Suprapubic skin (tissue), 3 donors: Measurements from ENCODE around the gene EMSY.

Experiments used
- EP300 ChIP-seq: sonication (generic); formaldehyde crosslinking; IDR thresholded peaks from one replicate; pipeline ENCODE4 v1.6.1; 2017; ENCODE audit warnings: antibody characterized with exemption
- TF ChIP-seq, protein P1 (sequence below), 2 donors: fragments of 200-600 bp in 1 of 2; fragments of 450-650 bp in 1 of 2; sonication (generic) in 1 of 2; IDR thresholded peaks; one replicate each; pipeline ENCODE4 v1.5.1; 2016 to 2019; ENCODE audit warnings: antibody characterized with exemption in 2 of 2, mild to moderate bottlenecking in 1 of 2, moderate library complexity in 1 of 2

DNA sequence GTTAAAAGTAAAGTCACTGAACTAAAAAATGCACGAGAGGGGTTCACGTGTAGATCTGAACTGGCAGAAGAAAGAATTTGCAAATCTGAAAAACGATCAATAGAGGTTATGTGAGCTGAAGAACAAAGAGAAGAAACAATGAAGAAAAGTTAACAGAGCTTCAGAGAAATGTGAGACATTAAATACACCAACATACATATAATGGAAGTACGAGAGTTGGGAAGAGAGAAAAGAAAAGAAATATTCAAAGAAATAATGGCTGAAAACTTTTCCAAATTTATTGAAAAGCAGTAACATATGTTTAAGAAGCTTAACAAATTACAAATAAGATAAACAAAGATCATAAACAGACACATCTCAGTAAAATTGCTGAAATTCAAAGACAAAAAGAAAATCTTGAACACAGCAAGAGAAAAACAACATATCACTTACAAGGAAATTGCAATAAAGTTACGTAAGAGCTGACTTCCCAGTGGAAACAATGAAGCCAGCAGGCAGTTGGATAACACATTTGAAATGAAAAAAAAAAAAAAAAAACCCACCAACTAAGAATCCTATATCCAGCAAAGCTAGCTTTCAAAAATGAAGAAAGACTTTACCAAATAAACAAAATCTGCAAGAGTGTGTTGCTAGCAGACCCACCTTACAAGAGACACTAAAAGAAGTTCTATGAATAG is 56.8 kb downstream of the EMSY start:
- TF ChIP-seq EP300: no peak
- TF ChIP-seq, protein P1, sequence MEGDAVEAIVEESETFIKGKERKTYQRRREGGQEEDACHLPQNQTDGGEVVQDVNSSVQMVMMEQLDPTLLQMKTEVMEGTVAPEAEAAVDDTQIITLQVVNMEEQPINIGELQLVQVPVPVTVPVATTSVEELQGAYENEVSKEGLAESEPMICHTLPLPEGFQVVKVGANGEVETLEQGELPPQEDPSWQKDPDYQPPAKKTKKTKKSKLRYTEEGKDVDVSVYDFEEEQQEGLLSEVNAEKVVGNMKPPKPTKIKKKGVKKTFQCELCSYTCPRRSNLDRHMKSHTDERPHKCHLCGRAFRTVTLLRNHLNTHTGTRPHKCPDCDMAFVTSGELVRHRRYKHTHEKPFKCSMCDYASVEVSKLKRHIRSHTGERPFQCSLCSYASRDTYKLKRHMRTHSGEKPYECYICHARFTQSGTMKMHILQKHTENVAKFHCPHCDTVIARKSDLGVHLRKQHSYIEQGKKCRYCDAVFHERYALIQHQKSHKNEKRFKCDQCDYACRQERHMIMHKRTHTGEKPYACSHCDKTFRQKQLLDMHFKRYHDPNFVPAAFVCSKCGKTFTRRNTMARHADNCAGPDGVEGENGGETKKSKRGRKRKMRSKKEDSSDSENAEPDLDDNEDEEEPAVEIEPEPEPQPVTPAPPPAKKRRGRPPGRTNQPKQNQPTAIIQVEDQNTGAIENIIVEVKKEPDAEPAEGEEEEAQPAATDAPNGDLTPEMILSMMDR (IDR thresholded peaks at IDR 0.05): no peak
